Ovary (tissue), 9 donors: ENCODE data around the gene ROBO4. TPM values are rescaled to one million over a fixed set of nuclear protein-coding genes. Genes with fewer than 3 reads are reported as not detected.

Experiments used
- DNase-seq, 5 donors: peaks; one replicate each; pipeline ENCODE4 v3.0.0-alpha.2; 2019 to 2020
- H3K27ac ChIP-seq, 2 donors: fragments of 200-600 bp; one replicate each; pipeline versions ENCODE4 v1.5.1 to v1.8.0; 2019 to 2022
- H3K27me3 ChIP-seq: fragments of 200-600 bp; one replicate; pipeline ENCODE4 v1.8.0; 2022
- H3K36me3 ChIP-seq: fragments of 200-600 bp; sonication (generic); one replicate; pipeline ENCODE4 v1.5.1; 2019
- H3K4me1 ChIP-seq: one replicate; pipeline ENCODE4 v1.8.1; 2013; ENCODE audit warnings: mild to moderate bottlenecking, moderate library complexity; ENCODE audit not compliant: insufficient read depth
- H3K4me3 ChIP-seq: fragments of 200-600 bp; sonication (generic); one replicate; pipeline ENCODE4 v1.5.1; 2017
- H3K9me3 ChIP-seq, 2 donors: fragments of 200-600 bp in 1 of 2; sonication (generic) in 1 of 2; one replicate each; pipeline versions ENCODE4 v1.5.1 to v1.8.1; 2013 to 2019; ENCODE audit warnings: mild to moderate bottlenecking in 1 of 2, moderate library complexity in 1 of 2
- CTCF ChIP-seq, 3 donors: fragments of 450-650 bp in 2 of 3; fragments of 200-600 bp in 1 of 3; IDR thresholded peaks; one replicate each; pipeline versions ENCODE4 v1.5.1 to v1.8.0; 2016 to 2022; ENCODE audit warnings: antibody characterized with exemption in 3 of 3, mild to moderate bottlenecking in 1 of 3
- EP300 ChIP-seq: sonication (generic); formaldehyde crosslinking; IDR thresholded peaks from one replicate; pipeline ENCODE4 v1.6.1; 2017; ENCODE audit warnings: antibody characterized with exemption
- POLR2A ChIP-seq: fragments of 450-650 bp; IDR thresholded peaks from one replicate; pipeline ENCODE4 v1.6.1; 2017; ENCODE audit warnings: antibody characterized with exemption, mild to moderate bottlenecking, moderate library complexity
- WGBS, 3 donors: extraction: QIAGEN DNeasy Blood & Tissue Kit in 1 of 3; methylation state at CpG; one replicate each; pipeline versions ENCODE4 v1.1.5 to v1.1.7; 2013 to 2017; 5-methylcytosine and 5-hydroxymethylcytosine counted together
- intact Hi-C, 4 donors: fragments of 100-400 bp; cut with DNase I; formaldehyde crosslinking; loops; one replicate each; pipeline versions ENCODE4 v1.11.0 to v1.15.1; 2022 to 2023
- polyA plus RNA-seq, 2 donors: library from polyadenylated mRNA; stranded (reverse); fragments of 200-250 nt in 1 of 2; fragments of 350-450 nt in 1 of 2; fragmentation: Illumina TruSeq in 1 of 2; extraction: RNeasy Lipid Tissue Mini Kit (QIAGEN cat#74804) in 1 of 2; gene quantifications; one replicate each; pipeline ENCODE4 v1.2.3, GENCODE V29; 2013 to 2014
- total RNA-seq, 7 donors: library from RNA; depleted of rRNA in 2 of 7; stranded (reverse); fragments of >200 nt in 2 of 7; fragmentation: NEBNext Ultra II Directional in 3 of 7; extraction: Animal tissue kit (Norgen Biotek cat#: 25700) in 3 of 7; gene quantifications; one replicate each; pipeline versions ENCODE4 v1.1.0 to v1.2.4, GENCODE V29; 2016 to 2023
- donor health status: DM: no; HTN: no; CAD: no; lungs with moderate emphysema.
- donor health status: DM: no; HTN: no; CAD: no.
- donor health status: Bipolar disorder and iron deficiency.
- donor health status: DM: yes; HTN: yes; CAD: no.
- donor health status: DM: no; HTN: no; CAD: no.
- donor health status: DM: yes; HTN: yes; CAD: no.

ROBO4 gene
- total and polyA plus RNA-seq, 9 donors: 5.9 to 22.0 (median 10.0) TPM

GRCh38 chr11:124874571-124875255 lies 23.0 kb downstream of the ROBO4 start:
- H3K4me3 ChIP-seq: no peak overlapping the region
- H3K36me3 ChIP-seq: no peaks in the 10 kb centered on the region
- no peaks in the 10 kb centered on the region for H3K27me3 ChIP-seq
- 89 to 93% (median 92%) methylated on average over 7 of the region's 7 CpGs for WGBS, 3 donors
- no peak overlapping the region for H3K27ac ChIP-seq
- H3K9me3 ChIP-seq: no peaks in the 10 kb centered on the region
- DNase-seq: peak in 2 of 5 donors; percentile 17 to 34
- H3K4me1 ChIP-seq: peaks cover 6% of the 10 kb centered on the region
- intact Hi-C loops: loop anchor here (2.0 to 10.0 kb wide), 5 partner anchors 70 to 240 kb away; partner anchors contain the start of genes CCDC15 (in 2 of the 4) and TMEM218 (in 1 of the 4)
- TF ChIP-seq EP300 (no peak), POLR2A (no peak), CTCF (IDR thresholded peaks at IDR 0.05) (no peak)

- H3K36me3 ChIP-seq: no peaks in the 10 kb centered on the region
- H3K4me3 ChIP-seq: no peak overlapping the region
- peak in 1 of 5 donors; percentile 8 for DNase-seq
- TF ChIP-seq EP300: no peak
- no peak for TF ChIP-seq POLR2A
- TF ChIP-seq CTCF (IDR thresholded peaks at IDR 0.05): no peak
- H3K27me3 ChIP-seq: no peaks in the 10 kb centered on the region
- intact Hi-C loops: loop anchor here in 3 of 4 donors (2.0 to 10.0 kb wide), 4 partner anchors 71 to 241 kb away; partner anchors contain the start of genes CCDC15 (in 1 of the 3) and TMEM218 (in 1 of the 3)
- H3K4me1 ChIP-seq: peaks cover 6% of the 10 kb centered on the region
- no peaks in the 10 kb centered on the region for H3K9me3 ChIP-seq
- H3K27ac ChIP-seq: no peak overlapping the region
- 80 to 85% (median 84%) methylated on average over 8 of the region's 8 CpGs for WGBS, 3 donors
These were observed 23.7 kb downstream of the ROBO4 start for GRCh38 chr11:124873951-124874350.

GRCh38 chr11:124872741-124873140 lies 24.9 kb downstream of the ROBO4 start:
- intact Hi-C loops: loop anchor here in 2 of 4 donors (10.0 kb wide), 3 partner anchors 72 to 242 kb away; partner anchors contain the start of genes CCDC15 (in 1 of the 2) and TMEM218 (in 1 of the 2)

DNA sequence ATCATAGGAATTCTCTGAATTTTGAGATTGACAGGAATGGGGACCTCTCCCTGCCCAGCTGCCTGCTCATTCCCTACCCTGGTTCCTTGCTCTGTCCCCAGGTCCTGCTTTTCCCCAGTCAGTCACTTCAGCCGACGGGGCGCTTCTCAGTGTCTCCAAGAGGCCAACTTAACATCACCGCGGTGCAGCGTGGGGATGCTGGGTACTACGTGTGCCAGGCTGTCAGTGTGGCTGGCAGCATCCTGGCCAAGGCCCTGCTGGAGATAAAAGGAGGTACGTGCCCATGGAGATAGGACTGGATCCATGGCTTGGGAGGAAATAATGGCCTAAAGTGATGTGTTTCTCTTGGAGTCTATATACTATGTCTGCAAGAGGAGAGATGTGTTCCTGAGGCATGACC lies 25.4 kb downstream of the ROBO4 start:
- no peak overlapping the region for H3K27ac ChIP-seq
- H3K4me3 ChIP-seq: no peak overlapping the region
- peak in 1 of 5 donors; percentile 10 for DNase-seq
- no peak for TF ChIP-seq POLR2A
- TF ChIP-seq CTCF (IDR thresholded peaks at IDR 0.05): no peak
- no peak for TF ChIP-seq EP300
- no peaks in the 10 kb centered on the region for H3K36me3 ChIP-seq
- no peaks in the 10 kb centered on the region for H3K9me3 ChIP-seq
- H3K27me3 ChIP-seq: peaks cover 4% of the 10 kb centered on the region
- 42 to 55% (median 45%) methylated on average over 8 of the region's 8 CpGs for WGBS, 3 donors
- H3K4me1 ChIP-seq: peaks cover 4% of the 10 kb centered on the region
- intact Hi-C loops: loop anchor here in 2 of 4 donors (10.0 kb wide), 3 partner anchors 73 to 243 kb away; partner anchors contain the start of genes CCDC15 (in 1 of the 2) and TMEM218 (in 1 of the 2)

More at GRCh38 chr11:124872741-124873140, 24.9 kb downstream of the ROBO4 start:
- Histone ChIP-seq H3K36me3 (no peaks in the 10 kb centered on the region), H3K27ac (no peak overlapping the region), H3K27me3 (peaks cover 3% of the 10 kb centered on the region), H3K4me1 (peaks cover 6% of the 10 kb centered on the region), H3K4me3 (no peak overlapping the region), H3K9me3 (no peaks in the 10 kb centered on the region)
- peak in 1 of 5 donors; percentile 10 for DNase-seq
- no peak for TF ChIP-seq CTCF (IDR thresholded peaks at IDR 0.05)
- no peak for TF ChIP-seq POLR2A
- no peak for TF ChIP-seq EP300
- WGBS, 3 donors: 20 to 26% (median 22%) methylated on average over 9 of the region's 9 CpGs
